Colon (tissue), 2 donors: ENCODE data around the gene BOK.
"Not testable (repeated sequence)": the region's sequence is repeated elsewhere in the genome, so short reads cannot be mapped to it uniquely, and the experiment has no call there.

Experiments
- FAIRE-seq: peaks from 2 replicates; lab custom pipeline; 2012; peaks lifted over from hg19 to GRCh38; lab: Jason Lieb, UNC
- donor health status: control.
- donor health status: control.

The BOK gene

DNA sequence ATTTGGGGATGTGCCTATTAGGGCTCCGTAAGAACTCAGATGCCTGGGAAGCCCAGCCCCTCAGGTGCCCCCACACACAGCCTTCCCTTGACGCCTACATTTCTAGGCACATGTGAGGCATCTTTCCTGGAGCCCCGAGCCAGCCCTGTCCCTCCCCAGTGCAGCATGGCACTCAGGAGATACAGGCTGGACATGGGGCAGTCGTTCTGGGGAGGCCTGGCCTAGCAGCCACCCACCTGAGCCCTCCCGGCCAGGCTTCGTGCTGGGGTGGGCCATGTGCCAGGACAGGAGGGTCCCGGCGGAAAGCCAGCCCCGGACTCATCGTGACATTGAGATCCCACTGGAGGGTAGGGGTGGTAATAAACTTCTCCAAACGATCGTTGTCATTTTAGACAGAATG lies 15.2 kb downstream of the BOK start:
- FAIRE-seq = no peak

DNA sequence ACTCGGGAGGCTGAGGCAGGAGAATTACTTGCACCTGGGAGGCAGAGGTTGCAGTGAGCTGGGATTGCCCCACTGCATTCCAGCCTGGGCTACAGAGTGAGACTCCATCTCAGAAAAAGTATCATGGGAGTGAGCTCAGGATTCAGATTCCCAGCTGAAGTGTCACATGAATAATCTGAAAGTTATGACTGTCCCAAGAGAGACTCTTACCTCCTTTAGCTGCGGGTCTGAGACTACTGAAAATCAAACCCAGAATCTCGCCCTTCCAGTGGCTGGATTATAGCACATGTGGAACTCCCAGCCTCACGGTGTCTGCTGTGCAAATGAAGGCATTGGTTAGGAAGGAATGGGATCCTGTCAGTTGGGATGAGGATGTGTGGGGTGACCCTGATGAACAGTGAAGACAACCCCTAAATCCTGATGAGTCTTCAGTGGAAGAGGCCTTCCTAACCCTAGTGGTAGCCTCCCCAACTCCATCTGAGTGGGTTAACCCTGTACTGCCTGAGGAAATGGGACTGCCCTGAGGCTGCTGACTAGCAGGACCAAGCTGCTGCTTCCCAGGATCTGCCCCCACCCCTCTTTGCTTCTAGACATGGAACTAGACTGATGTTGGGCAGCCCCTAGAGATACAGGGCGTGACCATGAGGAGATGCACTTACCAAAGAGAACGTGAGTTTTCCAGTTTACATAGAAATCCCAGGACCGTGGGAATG lies 16.5 kb downstream of the BOK start:
- no peak for FAIRE-seq

GRCh38 chr2:241575624-241576292 lies 17.2 kb downstream of the BOK start:
- FAIRE-seq = no peak

DNA sequence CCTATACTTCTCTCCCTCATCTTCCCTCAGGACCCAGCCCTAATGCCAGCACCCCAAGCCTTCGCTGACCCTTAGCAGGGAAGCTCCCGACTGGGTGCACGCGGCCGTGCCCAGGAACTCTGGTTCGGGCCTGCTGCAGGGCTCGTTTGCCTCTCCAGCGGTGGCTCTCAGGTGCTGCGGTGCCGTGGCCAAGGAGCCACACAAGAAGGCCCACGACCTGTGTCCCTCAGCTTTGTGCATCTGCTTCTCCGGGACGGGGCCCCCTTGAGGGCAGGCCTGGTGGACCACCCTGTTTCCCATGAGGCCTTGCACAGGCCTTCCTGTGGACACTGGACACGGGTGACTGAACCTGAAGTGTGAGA lies 17.7 kb downstream of the BOK start:
- no peak for FAIRE-seq

DNA sequence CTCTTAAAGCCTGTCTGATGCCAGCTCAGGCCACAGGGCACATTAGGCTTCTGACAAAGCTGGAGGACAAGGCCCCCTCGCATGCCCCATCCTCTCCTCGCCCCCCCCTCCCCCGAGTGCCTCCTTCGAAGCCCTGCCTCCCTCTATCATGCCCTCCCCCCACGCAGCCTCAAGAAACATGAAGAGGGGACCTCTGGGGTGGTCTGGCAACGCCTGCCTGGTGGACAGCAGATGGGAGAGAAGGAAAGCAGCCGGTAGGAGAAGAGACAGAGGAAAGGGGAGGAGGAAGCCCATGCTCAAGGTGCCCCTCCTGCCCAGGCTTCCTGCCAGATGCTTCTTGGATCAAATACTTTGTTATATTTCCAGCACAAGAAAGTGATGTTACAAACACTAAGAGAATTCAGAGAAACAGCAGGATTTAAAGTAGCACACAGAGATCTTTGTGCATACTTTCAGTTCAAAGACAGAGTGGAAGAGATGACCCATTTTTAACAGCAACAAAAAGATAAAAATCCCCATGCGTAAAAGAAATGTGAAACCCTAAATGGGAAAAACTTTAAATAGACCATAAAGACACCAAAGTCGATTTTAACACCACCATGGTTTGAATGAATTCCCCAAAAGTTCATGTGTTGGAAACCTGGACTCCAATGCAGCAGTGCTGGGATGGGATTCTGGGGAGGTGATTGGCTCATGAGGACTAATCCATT lies 19.0 kb downstream of the BOK start:
- no peak for FAIRE-seq

DNA sequence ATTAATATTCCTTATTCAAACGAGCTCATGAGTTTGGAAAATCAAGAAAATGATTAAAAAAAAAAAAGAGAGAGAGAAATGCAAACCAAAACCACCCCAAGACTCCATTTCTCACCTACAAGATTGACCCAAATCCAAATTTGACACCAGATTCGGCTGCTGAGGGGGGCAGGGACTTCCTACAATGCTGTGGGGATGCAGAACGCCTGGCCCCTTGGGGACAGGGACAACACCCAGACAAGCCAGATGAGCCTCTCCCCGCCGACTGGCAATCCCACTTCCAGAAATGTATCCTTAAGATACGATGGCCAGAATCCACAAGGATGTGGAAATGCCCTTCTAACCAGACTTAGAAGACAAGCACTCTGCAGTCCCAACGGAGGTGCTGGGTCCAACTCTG lies 20.7 kb downstream of the BOK start:
- no peak for FAIRE-seq

- FAIRE-seq = no peak
Observed at GRCh38 chr2:241582328-241582727, 23.8 kb downstream of the BOK start.

- FAIRE-seq = no peak
Observed at GRCh38 chr2:241582806-241583205, 24.3 kb downstream of the BOK start.

DNA sequence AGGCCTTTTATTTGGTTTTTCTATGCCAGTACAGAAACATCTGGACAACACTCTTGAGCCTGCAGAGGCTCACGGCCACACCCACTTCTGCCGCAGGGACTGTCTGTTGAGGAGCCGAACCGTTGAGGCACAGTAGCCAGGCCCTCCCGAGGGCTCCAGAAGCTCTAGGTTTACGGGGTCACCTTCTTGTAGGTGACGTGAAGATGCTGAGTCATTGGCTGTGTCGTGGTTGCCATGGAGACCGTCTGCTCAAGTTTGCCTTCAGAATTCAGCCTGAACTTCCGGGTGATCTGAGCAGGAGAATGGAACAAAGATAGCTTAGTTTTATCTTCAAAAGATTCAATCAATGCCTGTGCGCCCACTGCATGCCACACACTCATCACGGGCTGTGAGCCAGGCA lies 25.9 kb downstream of the BOK start:
- no peak for FAIRE-seq

- FAIRE-seq = no peak
Observed at GRCh38 chr2:241586564-241587264, 28.2 kb downstream of the BOK start.

DNA sequence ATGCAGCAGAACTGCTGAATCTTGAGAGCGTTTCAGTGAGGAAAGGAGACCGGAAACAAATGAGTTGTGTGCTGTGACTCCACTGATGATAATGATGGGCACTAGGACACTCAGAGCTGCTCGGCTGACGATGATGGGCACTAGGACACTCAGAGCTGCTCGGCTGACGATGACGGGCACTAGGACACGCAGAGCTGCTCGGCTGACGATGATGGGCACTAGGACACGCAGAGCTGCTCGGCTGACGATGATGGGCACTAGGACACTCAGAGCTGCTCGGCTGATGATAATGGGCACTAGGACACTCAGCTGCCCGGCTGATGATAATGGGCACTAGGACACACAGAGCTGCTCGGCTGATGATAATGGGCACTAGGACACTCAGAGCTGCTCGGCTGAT lies 31.3 kb downstream of the BOK start:
- not testable (repeated sequence) for FAIRE-seq

GRCh38 chr2:241590496-241591455 lies 32.2 kb downstream of the BOK start:
- not testable (repeated sequence) for FAIRE-seq

- no peak for FAIRE-seq
Observed at GRCh38 chr2:241592126-241592845, 33.7 kb downstream of the BOK start.

DNA sequence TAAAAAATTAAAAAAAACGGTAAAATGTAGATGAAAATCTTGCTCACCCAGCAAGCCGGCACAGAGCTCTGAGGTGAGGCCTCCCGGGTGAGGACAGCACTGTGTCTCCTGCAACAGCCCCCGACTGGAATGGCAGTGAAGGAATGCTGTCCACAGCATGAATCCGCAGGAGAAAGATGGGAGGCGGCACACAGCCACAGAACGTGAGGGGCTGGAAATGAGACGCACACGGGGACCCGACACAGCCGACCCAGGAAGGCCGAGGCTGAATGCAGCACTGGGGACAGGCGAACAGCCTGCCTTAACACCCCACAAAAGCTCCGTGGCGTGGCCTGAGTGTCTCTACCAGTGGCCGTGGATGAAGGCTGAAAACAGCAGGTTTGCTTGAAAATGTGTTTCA lies 34.7 kb downstream of the BOK start:
- FAIRE-seq = no peak

DNA sequence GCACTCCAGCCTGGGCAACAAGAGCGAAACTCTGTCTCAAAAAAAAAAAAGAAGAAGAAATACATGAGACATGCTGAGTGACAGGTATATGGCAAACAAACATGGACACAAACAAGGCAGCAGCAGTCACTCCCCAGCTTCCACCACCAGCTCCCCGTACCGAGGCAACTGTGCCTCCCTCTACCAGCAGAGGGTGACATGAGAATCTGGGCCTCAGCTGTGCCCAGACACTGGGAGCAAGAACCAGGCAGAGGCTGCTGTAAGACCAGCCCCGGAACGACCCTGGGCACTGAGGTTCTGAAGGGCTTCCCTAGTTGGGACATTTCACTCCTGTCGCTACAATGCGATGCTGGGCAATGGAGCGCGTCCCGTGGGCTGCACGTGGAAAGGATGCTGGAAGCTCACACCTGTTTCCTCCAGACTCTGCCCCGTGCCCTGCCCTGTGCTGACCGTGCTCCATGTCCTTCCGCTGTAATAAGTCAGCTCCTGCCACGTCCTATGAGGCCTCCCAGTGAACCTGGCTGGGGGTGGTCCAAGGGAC lies 37.1 kb downstream of the BOK start:
- FAIRE-seq = no peak

DNA sequence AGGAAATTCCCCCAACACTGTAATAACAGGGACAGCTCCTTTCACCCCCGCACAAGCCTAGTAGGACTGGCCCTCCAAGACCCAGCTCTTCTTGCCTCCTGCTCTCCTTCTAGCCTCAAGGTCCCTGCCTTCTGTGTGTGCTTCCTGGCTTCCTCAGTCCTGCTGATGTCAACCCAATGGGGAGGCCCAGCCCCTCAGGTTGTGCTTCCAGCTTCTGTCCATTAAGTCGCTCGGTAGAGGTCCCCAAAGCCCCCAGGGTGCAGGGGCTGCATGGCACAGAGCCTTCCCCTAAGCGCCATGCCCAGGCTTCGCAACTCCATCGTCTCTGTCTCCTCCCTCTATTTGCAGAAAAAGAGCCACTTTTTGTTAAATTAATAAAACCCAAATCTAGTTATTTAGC lies 39.0 kb downstream of the BOK start:
- no peak for FAIRE-seq

DNA sequence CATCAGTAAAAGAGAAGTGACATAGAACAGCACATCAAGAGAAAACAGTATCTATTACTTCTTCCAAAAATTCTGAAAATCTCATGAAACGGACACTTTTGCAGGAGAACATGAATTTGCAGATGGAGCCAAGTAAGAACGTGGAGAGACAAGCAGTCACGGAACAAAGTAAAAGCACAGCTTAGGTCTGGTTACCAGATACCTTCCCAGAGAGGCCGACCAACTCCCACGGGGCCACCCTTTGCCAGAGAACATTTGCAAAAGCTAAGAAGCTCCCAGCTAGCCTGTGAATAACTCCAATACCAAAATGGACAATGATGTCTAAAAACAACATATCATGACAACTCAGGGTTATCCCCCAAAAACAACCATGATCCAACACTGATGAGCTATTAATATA lies 39.5 kb downstream of the BOK start:
- no peak for FAIRE-seq

DNA sequence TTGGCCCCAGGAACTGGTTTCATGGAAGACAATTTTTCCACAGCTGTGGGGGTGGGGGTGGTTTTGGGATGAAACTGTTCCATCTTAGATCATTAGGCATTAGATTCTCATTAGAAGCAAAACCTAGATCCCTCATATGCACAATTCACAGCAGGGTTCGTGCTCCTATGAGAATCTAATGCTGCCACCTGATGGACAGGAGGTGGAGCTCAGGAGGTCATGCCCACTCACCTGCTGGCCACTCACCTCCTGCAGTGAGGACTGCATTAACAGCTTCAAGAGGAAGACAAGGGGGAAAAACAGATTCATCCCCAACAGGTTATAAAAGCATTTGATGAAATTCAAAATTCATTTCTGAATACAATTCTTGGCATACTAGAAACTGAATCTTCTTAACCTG lies 39.9 kb downstream of the BOK start:
- no peak for FAIRE-seq

DNA sequence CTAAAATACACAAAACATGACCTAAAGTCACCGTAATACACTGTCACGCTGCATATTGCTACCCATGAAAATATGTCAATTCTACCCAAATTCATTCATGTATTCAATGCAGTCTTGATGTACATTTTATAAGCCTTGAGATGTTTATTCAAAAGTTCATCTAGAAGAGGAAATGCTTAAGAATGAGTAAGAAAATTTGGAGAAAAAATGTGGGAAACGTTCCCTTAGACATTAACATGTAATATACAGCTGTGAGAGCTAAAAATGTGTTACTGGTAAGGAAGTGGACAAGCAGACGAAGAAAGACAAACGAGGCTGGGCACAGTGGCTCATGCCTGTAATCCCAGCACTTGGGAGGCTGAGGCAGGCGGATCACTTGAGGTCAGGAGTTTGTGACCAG lies 41.1 kb downstream of the BOK start:
- no peak for FAIRE-seq

DNA sequence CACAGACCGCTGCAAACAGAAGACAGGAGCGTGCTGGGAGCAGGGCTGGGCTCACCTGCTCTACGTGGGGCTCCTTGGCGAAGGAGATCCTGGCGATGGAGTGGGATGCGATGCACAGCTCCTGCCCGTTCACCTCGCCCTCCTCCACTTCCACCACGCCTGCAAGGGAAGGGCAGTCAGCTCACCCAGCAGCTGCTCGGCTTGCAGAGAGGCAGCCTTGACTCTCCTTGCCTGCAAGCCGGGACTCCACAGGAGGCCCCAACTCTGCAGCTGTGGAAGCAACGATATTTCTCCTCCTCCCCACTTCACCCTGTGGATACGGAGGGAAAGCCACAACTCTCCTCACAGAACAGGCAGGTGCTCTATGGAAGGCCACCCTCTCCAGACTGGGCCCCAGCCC lies 43.3 kb downstream of the BOK start:
- no peak for FAIRE-seq

GRCh38 chr2:241602720-241603119 lies 44.2 kb downstream of the BOK start:
- FAIRE-seq = no peak
